Heart left ventricle (tissue), 13 donors: Measurements from ENCODE around the gene FAM161A.

ENCODE experiments used
- CTCF ChIP-seq, 12 donors: fragments of 200-600 bp; sonication (generic) in 4 of 12; IDR thresholded peaks; one replicate each; pipeline versions ENCODE4 v1.5.0 to v1.8.0; 2018 to 2022; ENCODE audit warnings: antibody characterized with exemption in 12 of 12, mild to moderate bottlenecking in 5 of 12
- POLR2A ChIP-seq, 2 donors: fragments of 450-650 bp; IDR thresholded peaks; one replicate each; pipeline ENCODE4 v1.6.1; 2017; ENCODE audit warnings: antibody characterized with exemption in 2 of 2, mild to moderate bottlenecking in 2 of 2, moderate library complexity in 2 of 2
- donor health status: ischemic (EF 13 %, LVEDD 7.1; RV severe dilation, severe dysfunction).
- donor health status: DM: no; HTN: yes; CAD: no.
- donor health status: DM: no; HTN: no; CAD: no.
- donor health status: ischemic (EF 25% LVEDD 6.9; RV normal size, moderate dysfunction).
- donor health status: ischemic (EF 25% LVEDD 5.7; RV mildly dilated, moderate dysfunction).
- donor health status: ischemic (EF 35%, LVEDD 5.7; RV mildly dilated, moderate dysfunction).
- donor health status: nonischemic (EF 11% LVEDD 7.7; RV severe dilation, severe dysfunction).
- donor health status: DM: yes; HTN: yes; CAD: no.
- donor health status: PGD.
- donor health status: ischemic (EF 29% LVEDD 5.4; RV normal size, mild dysfunction).
- donor health status: nonischemic (EF 23%, LVEDD 6.1; RV moderate dilation, normal function).

GRCh38 chr2:61857224-61857623 lies 3.4 kb upstream of the FAM161A start:
- no peak for TF ChIP-seq CTCF (IDR thresholded peaks at IDR 0.05)
- TF ChIP-seq POLR2A (IDR thresholded peaks at IDR 0.05): no peak
